Panc1 (cell line): ENCODE results near the gene PICALM.

Source experiments
- CTCF ChIP-seq: fragments of 450-650 bp; IDR thresholded peaks from 2 replicates; pipeline ENCODE4 v1.5.1; 2017; ENCODE audit warnings: mild to moderate bottlenecking
- POLR2AphosphoS5 ChIP-seq: IDR thresholded peaks from 2 replicates; pipeline ENCODE4 v1.6.1; 2012; ENCODE audit warnings: mild to moderate bottlenecking, low read depth, low read length, moderate library complexity
- SIN3A ChIP-seq: IDR thresholded peaks from 2 replicates; pipeline ENCODE4 v1.6.1; 2012; ENCODE audit warnings: low read depth, mild to moderate bottlenecking, low read length, moderate library complexity, borderline replicate concordance; ENCODE audit not compliant: insufficient read depth

- TF ChIP-seq SIN3A: no peak
- no peak for TF ChIP-seq CTCF
- TF ChIP-seq POLR2AphosphoS5: no peak
These were observed 133.1 kb downstream of the PICALM start for GRCh38 chr11:85935751-85936150.
